GM18858 (cell line): ENCODE results near the gene VRK1.

Experiments
- ATAC-seq: cut with Tn5 transposase; IDR thresholded peaks from one replicate; pipeline ENCODE4 v1.9.1; 2021; ENCODE audit not compliant: unreplicated experiment

VRK1 gene

GRCh38 chr14:96823652-96824051 is 26.5 kb downstream of the VRK1 start:
- ATAC-seq, result no peak

GRCh38 chr14:96824283-96824682 is 27.1 kb downstream of the VRK1 start:
- no peak for ATAC-seq

- ATAC-seq, result no peak
Measured at GRCh38 chr14:96826818-96827217, 29.6 kb downstream of the VRK1 start.

GRCh38 chr14:96827290-96827689 is 30.1 kb downstream of the VRK1 start:
- no peak for ATAC-seq

- no peak for ATAC-seq
Measured at GRCh38 chr14:96829791-96830190, 32.6 kb downstream of the VRK1 start.

GRCh38 chr14:96830946-96831345 is 33.8 kb downstream of the VRK1 start:
- no peak for ATAC-seq

GRCh38 chr14:96832351-96832750 is 35.2 kb downstream of the VRK1 start:
- no peak for ATAC-seq

GRCh38 chr14:96838449-96838848 is 41.3 kb downstream of the VRK1 start:
- no peak for ATAC-seq

GRCh38 chr14:96839251-96839650 is 42.1 kb downstream of the VRK1 start:
- ATAC-seq, result no peak

- no peak for ATAC-seq
Measured at GRCh38 chr14:96843137-96843536, 46.0 kb downstream of the VRK1 start.

- ATAC-seq, result no peak
Measured at GRCh38 chr14:96844857-96845570, 47.8 kb downstream of the VRK1 start.

GRCh38 chr14:96847451-96847850 is 50.3 kb downstream of the VRK1 start:
- no peak for ATAC-seq

GRCh38 chr14:96848011-96848410 is 50.8 kb downstream of the VRK1 start:
- no peak for ATAC-seq

GRCh38 chr14:96849733-96850132 is 52.6 kb downstream of the VRK1 start:
- no peak for ATAC-seq

GRCh38 chr14:96851694-96852381 is 54.7 kb downstream of the VRK1 start:
- ATAC-seq, result no peak

GRCh38 chr14:96852823-96853422 is 55.7 kb downstream of the VRK1 start:
- no peak for ATAC-seq

GRCh38 chr14:96858643-96859042 is 61.5 kb downstream of the VRK1 start:
- no peak for ATAC-seq

GRCh38 chr14:96861568-96862310 is 64.6 kb downstream of the VRK1 start:
- no peak for ATAC-seq

- no peak for ATAC-seq
Measured at GRCh38 chr14:96863327-96863985, 66.3 kb downstream of the VRK1 start.

GRCh38 chr14:96863986-96864330 is 66.8 kb downstream of the VRK1 start:
- no peak for ATAC-seq

GRCh38 chr14:96867634-96868033 is 70.5 kb downstream of the VRK1 start:
- no peak for ATAC-seq
